ENCODE results near the gene MAP4K4.
A peak's percentile ranks its signal among the peaks of the same experiment; 100 is the strongest.

MAP4K4 gene

DNA sequence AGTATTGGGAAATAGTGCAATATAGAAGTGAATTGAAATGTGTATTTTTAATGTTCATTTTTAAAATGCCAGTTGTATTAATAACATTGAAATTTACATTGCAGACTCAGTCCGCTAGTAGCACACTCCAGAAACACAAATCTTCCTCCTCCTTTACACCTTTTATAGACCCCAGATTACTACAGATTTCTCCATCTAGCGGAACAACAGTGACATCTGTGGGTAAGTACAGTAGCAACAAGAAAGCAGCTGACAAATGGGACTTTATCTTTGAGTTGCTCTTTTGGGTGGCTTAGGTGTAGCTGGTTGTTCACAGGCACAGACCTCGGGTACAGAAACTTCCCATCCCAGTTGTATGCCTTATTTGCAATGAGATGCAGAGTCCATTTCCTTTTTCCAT lies 176.0 kb downstream of the MAP4K4 start:
- no peaks in the 10 kb centered on the region for H3K27me3 Mint-ChIP-seq (ENCODE audit: low read depth)
- H3K4me3 Mint-ChIP-seq, result no peak overlapping the region
- H3K4me1 Mint-ChIP-seq (ENCODE audit: low read depth), result peaks cover 11% of the 10 kb centered on the region
- H3K9me3 Mint-ChIP-seq, result no peaks in the 10 kb centered on the region
- no peak overlapping the region for H3K27ac Mint-ChIP-seq
- H3K36me3 Mint-ChIP-seq (ENCODE audit: low read depth), result peaks cover 60% of the 10 kb centered on the region

DNA sequence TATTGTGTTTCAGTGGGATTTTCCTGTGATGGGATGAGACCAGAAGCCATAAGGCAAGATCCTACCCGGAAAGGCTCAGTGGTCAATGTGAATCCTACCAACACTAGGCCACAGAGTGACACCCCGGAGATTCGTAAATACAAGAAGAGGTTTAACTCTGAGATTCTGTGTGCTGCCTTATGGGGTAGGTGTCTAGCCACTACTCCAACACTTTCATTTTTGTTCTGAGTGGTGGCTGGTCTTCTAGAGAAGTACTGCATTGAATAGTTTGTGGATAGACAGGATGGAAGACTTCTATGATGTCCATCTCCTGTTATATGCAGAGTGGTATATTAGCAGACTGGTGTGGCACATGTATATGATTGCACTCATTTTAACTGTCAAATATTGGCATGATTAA lies 176.6 kb downstream of the MAP4K4 start:
- Mint-ChIP-seq H3K4me3 (no peak overlapping the region), H3K27me3 (ENCODE audit: low read depth) (no peaks in the 10 kb centered on the region), H3K36me3 (ENCODE audit: low read depth) (peaks cover 60% of the 10 kb centered on the region), H3K9me3 (no peaks in the 10 kb centered on the region), H3K4me1 (ENCODE audit: low read depth) (peaks cover 11% of the 10 kb centered on the region), H3K27ac (no peak overlapping the region)

DNA sequence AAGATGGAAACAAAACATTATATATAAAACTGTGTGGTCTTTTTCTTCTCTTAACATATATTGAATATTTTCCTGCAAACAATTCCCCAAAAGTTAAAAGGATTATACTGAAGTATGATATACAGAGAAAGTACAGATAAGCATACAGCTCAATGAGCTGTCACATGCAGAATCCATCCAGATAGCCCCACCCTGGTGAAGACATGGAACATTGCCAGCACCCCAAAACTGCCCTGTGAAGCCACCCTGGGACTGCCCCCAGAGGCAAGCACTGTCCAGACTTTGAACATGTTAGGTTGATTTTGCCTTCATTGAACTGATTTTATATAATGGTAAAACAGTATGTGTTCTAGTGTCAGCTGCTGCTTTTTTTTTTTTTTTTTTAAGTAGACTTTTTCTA lies 182.0 kb downstream of the MAP4K4 start:
- peaks cover 7% of the 10 kb centered on the region for H3K4me1 Mint-ChIP-seq (ENCODE audit: low read depth)
- H3K27me3 Mint-ChIP-seq (ENCODE audit: low read depth), result no peaks in the 10 kb centered on the region
- peaks cover 43% of the 10 kb centered on the region for H3K36me3 Mint-ChIP-seq (ENCODE audit: low read depth)
- no peak overlapping the region for H3K27ac Mint-ChIP-seq
- H3K4me3 Mint-ChIP-seq, result no peak overlapping the region
- H3K9me3 Mint-ChIP-seq, result no peaks in the 10 kb centered on the region

GRCh38 chr2:101881131-101881530 lies 183.6 kb downstream of the MAP4K4 start:
- peaks cover 9% of the 10 kb centered on the region for H3K4me1 Mint-ChIP-seq (ENCODE audit: low read depth)
- peaks cover 41% of the 10 kb centered on the region for H3K36me3 Mint-ChIP-seq (ENCODE audit: low read depth)
- no peaks in the 10 kb centered on the region for H3K27me3 Mint-ChIP-seq (ENCODE audit: low read depth)

GRCh38 chr2:101882769-101883307 lies 185.3 kb downstream of the MAP4K4 start:
- H3K4me3 Mint-ChIP-seq, result no peak overlapping the region
- no peak overlapping the region for H3K27ac Mint-ChIP-seq
- H3K27me3 Mint-ChIP-seq (ENCODE audit: low read depth), result no peaks in the 10 kb centered on the region
- no peaks in the 10 kb centered on the region for H3K9me3 Mint-ChIP-seq
- H3K4me1 Mint-ChIP-seq (ENCODE audit: low read depth), result peaks cover 9% of the 10 kb centered on the region
- peaks cover 44% of the 10 kb centered on the region for H3K36me3 Mint-ChIP-seq (ENCODE audit: low read depth)

More at GRCh38 chr2:101881131-101881530, 183.6 kb downstream of the MAP4K4 start:
- Mint-ChIP-seq H3K9me3 (no peaks in the 10 kb centered on the region), H3K27ac (no peak overlapping the region), H3K4me3 (no peak overlapping the region)

DNA sequence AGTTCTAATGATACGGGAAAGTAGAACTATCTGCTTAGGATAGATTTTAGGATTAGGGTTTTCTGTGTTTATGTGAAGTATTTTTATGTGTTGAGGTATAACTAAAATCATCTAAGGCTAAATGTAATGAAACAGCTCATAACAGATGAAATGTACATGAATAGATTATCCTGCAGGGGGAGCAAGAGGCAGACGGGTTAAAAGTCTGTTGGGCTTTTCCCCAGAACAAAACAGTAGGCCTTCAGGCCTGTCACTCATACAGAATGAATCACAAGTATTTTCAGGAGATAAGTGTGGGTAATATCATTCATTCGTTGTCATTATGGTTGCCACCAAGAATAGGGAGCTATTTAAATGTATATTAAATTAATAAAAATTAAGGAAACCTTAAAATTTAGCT lies 186.4 kb downstream of the MAP4K4 start:
- Mint-ChIP-seq H3K27me3 (ENCODE audit: low read depth) (no peaks in the 10 kb centered on the region), H3K27ac (no peak overlapping the region), H3K4me3 (no peak overlapping the region), H3K36me3 (ENCODE audit: low read depth) (peaks cover 43% of the 10 kb centered on the region), H3K9me3 (no peaks in the 10 kb centered on the region), H3K4me1 (ENCODE audit: low read depth) (peaks cover 9% of the 10 kb centered on the region)

DNA sequence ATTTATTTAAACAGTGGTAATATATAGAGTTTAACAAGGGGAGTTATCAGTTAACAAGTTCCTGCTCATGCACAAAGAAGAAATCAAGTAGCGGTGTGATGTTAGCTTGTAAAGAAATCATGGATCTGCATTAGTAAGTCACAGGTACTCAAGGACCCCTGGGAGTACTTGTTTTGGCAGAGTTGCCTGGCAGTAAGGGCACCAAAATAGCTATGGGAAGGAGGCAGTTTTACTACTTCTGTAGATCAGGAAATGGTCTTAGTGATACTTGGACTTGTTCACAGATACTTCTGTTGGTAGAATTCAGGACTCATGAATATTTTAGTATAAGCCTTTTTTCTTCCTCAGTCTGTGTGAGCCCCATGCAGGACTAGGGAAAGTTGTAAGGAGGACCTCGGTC lies 186.9 kb downstream of the MAP4K4 start:
- Mint-ChIP-seq H3K27ac (peak overlapping the region; percentile 43), H3K27me3 (ENCODE audit: low read depth) (no peaks in the 10 kb centered on the region), H3K9me3 (no peaks in the 10 kb centered on the region), H3K4me3 (no peak overlapping the region), H3K4me1 (ENCODE audit: low read depth) (peaks cover 9% of the 10 kb centered on the region), H3K36me3 (ENCODE audit: low read depth) (peaks cover 41% of the 10 kb centered on the region)

- H3K27me3 Mint-ChIP-seq (ENCODE audit: low read depth), result no peaks in the 10 kb centered on the region
- H3K4me1 Mint-ChIP-seq (ENCODE audit: low read depth), result peaks cover 7% of the 10 kb centered on the region
- H3K27ac Mint-ChIP-seq, result no peak overlapping the region
- H3K9me3 Mint-ChIP-seq, result no peaks in the 10 kb centered on the region
- peaks cover 46% of the 10 kb centered on the region for H3K36me3 Mint-ChIP-seq (ENCODE audit: low read depth)
- no peak overlapping the region for H3K4me3 Mint-ChIP-seq
Measured at GRCh38 chr2:101887328-101887727, 189.8 kb downstream of the MAP4K4 start.

GRCh38 chr2:101889460-101890098 lies 192.1 kb downstream of the MAP4K4 start:
- Mint-ChIP-seq H3K36me3 (ENCODE audit: low read depth) (peaks cover 53% of the 10 kb centered on the region), H3K27me3 (ENCODE audit: low read depth) (no peaks in the 10 kb centered on the region), H3K9me3 (no peaks in the 10 kb centered on the region), H3K4me1 (ENCODE audit: low read depth) (peaks cover 5% of the 10 kb centered on the region), H3K27ac (no peak overlapping the region), H3K4me3 (no peak overlapping the region)

- Mint-ChIP-seq H3K4me1 (ENCODE audit: low read depth) (peaks cover 1% of the 10 kb centered on the region), H3K27ac (no peak overlapping the region), H3K36me3 (ENCODE audit: low read depth) (peaks cover 42% of the 10 kb centered on the region), H3K9me3 (no peaks in the 10 kb centered on the region), H3K27me3 (ENCODE audit: low read depth) (no peaks in the 10 kb centered on the region), H3K4me3 (no peak overlapping the region)
Measured at GRCh38 chr2:101892377-101892776, 194.9 kb downstream of the MAP4K4 start.

DNA sequence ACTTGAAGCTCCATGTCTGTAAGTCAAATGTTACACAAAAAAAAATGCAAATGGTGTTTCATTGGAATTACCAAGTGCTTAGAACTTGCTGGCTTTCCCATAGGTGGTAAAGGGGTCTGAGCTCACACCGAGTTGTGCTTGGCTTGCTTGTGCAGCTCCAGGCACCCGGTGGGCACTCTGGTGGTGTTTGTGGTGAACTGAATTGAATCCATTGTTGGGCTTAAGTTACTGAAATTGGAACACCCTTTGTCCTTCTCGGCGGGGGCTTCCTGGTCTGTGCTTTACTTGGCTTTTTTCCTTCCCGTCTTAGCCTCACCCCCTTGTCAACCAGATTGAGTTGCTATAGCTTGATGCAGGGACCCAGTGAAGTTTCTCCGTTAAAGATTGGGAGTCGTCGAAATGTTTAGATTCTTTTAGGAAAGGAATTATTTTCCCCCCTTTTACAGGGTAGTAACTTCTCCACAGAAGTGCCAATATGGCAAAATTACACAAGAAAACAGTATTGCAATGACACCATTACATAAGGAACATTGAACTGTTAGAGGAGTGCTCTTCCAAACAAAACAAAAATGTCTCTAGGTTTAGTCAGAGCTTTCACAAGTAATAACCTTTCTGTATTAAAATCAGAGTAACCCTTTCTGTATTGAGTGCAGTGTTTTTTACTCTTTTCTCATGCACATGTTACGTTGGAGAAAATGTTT lies 196.3 kb downstream of the MAP4K4 start:
- no peak overlapping the region for H3K27ac Mint-ChIP-seq
- H3K4me1 Mint-ChIP-seq (ENCODE audit: low read depth), result peaks cover 3% of the 10 kb centered on the region
- H3K36me3 Mint-ChIP-seq (ENCODE audit: low read depth), result peaks cover 42% of the 10 kb centered on the region
- H3K9me3 Mint-ChIP-seq, result no peaks in the 10 kb centered on the region
- no peak overlapping the region for H3K4me3 Mint-ChIP-seq
- H3K27me3 Mint-ChIP-seq (ENCODE audit: low read depth), result no peaks in the 10 kb centered on the region

DNA sequence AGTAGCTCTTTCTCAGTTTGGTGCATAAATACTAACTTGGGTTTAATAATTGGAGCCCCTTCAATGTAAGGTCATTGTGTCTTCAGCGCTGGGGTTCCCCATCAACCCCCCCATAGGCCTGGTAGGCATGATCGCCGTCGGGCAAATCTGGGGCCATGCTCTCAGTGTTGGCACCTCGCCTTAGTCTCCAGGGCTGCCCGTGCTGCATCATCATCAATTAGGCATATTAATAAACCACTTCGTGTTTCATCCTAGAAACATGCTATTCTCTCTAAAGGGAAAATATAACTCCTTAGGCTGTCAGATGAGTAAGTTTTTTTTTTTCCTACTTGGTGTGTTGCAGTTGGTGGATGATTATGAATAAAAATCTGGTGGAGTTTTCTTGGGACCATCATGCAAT lies 197.5 kb downstream of the MAP4K4 start:
- H3K9me3 Mint-ChIP-seq, result peaks cover 3% of the 10 kb centered on the region
- H3K4me3 Mint-ChIP-seq, result no peak overlapping the region
- H3K36me3 Mint-ChIP-seq (ENCODE audit: low read depth), result peaks cover 41% of the 10 kb centered on the region
- H3K4me1 Mint-ChIP-seq (ENCODE audit: low read depth), result peaks cover 9% of the 10 kb centered on the region
- H3K27me3 Mint-ChIP-seq (ENCODE audit: low read depth), result no peaks in the 10 kb centered on the region
- no peak overlapping the region for H3K27ac Mint-ChIP-seq

DNA sequence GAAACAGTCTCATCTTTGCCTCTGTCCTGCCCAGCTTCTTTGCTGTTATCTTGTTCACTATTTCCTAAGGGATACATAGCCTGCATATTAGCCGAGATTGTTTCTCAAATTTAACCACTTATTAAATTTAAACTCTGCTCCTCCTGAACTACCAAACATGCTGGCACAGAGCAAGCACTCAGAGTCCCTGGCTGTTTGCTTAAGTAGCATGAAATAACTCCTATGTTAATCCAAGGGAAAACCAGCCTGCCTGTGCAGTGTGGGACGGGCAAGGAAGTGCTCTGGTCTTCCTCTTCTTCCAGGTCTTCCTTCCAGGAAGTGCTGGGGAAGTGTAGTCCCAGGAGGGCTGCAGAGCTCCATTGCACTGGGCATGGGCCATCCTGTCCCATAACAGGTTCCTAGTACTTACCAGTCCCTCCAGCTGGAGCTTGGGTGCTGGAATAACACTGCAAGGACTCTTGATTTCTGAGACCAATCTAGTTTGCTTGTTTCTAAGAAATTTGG lies 198.4 kb downstream of the MAP4K4 start:
- H3K27ac Mint-ChIP-seq, result no peak overlapping the region
- peaks cover 41% of the 10 kb centered on the region for H3K36me3 Mint-ChIP-seq (ENCODE audit: low read depth)
- peaks cover 8% of the 10 kb centered on the region for H3K9me3 Mint-ChIP-seq
- H3K4me1 Mint-ChIP-seq (ENCODE audit: low read depth), result peaks cover 14% of the 10 kb centered on the region
- no peaks in the 10 kb centered on the region for H3K27me3 Mint-ChIP-seq (ENCODE audit: low read depth)
- no peak overlapping the region for H3K4me3 Mint-ChIP-seq

DNA sequence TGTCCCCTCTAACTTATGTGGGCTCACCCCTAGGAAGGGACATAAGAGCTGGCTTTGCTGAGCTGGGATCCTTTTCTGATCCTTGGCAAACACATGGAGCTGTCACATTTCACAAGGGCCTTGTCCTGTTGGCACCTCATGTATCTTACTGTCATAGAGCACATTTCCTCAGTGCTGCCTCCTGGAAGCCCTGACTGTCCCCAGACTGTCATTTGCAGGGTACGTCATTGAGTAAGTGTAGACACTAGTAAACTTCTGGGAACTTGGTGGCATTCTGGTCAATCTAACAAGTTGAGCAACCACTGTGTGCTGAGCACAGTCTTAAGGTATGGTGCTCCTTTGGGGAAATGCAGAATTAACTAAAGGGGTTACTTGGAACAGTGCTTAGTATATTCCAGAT lies 199.8 kb downstream of the MAP4K4 start:
- no peaks in the 10 kb centered on the region for H3K27me3 Mint-ChIP-seq (ENCODE audit: low read depth)
- H3K4me1 Mint-ChIP-seq (ENCODE audit: low read depth), result peaks cover 14% of the 10 kb centered on the region
- no peak overlapping the region for H3K4me3 Mint-ChIP-seq
- peaks cover 35% of the 10 kb centered on the region for H3K36me3 Mint-ChIP-seq (ENCODE audit: low read depth)
- peaks cover 18% of the 10 kb centered on the region for H3K9me3 Mint-ChIP-seq
- no peak overlapping the region for H3K27ac Mint-ChIP-seq

DNA sequence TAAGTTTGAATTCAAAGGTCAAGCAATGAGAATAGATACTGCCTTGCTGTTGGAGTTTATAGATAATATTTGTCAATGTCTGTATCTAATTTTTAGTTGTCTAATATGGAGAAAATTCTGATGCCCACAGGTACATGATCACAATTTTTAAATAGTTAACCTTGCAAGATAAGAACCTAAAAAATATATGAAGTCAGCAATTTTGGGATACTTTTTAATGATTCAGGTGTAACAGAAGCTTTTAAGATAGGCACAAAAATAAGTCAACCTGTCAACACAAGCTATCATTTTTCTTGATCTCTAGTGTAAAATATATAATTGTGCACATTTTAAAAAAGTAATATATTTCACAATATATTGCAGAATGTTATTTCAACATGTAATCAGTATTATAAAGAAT lies 201.8 kb downstream of the MAP4K4 start:
- peaks cover 13% of the 10 kb centered on the region for H3K4me1 Mint-ChIP-seq (ENCODE audit: low read depth)
- peaks cover 33% of the 10 kb centered on the region for H3K9me3 Mint-ChIP-seq
- no peak overlapping the region for H3K4me3 Mint-ChIP-seq
- H3K27ac Mint-ChIP-seq, result no peak overlapping the region
- no peaks in the 10 kb centered on the region for H3K27me3 Mint-ChIP-seq (ENCODE audit: low read depth)
- peaks cover 22% of the 10 kb centered on the region for H3K36me3 Mint-ChIP-seq (ENCODE audit: low read depth)

All from T-helper 1 cell treated with Interleukin-12 subunit alpha and Interleukin-12 subunit beta and Interleukin-4 antibody, amounts not matched to agents 30 μg/mL and 1 μg/mL, for 36 hours (primary cell).